Common myeloid progenitor, CD34-positive (primary cell): ENCODE data around the gene MAPKAPK5.

Experiments
- CTCF ChIA-PET: fragments of 350-600 bp; sonication (Branson Sonifier 250); formaldehyde crosslinking; loops from one replicate; lab custom pipeline; 2021; ENCODE audit warnings: antibody characterized with exemption; lab: Charles Lee
- POLR2A ChIA-PET: fragments of 350-600 bp; sonication (Branson Sonifier 250); formaldehyde crosslinking; loops from one replicate; lab custom pipeline; 2021; ENCODE audit warnings: antibody characterized with exemption; lab: Charles Lee
- DNase-seq, 3 donors: peaks; one replicate each; pipeline versions ENCODE4 v3.0.0 to v3.0.0-alpha.2; 2013
- H3K27ac ChIP-seq, 2 experiments: 1 replicate in 1 of 2; 2 replicates in 1 of 2; pipeline ENCODE4 v1.7.0; 2013; ENCODE audit warnings: inconsistent platforms in 2 of 2, low read length in 2 of 2, mild to moderate bottlenecking in 2 of 2, low read depth in 1 of 2, moderate library complexity in 1 of 2; ENCODE audit not compliant: severe bottlenecking in 2 of 2, insufficient read depth in 1 of 2, poor library complexity in 1 of 2
- H3K27me3 ChIP-seq, 5 experiments: replicated peaks in 2 of 5; 1 replicate in 3 of 5; 2 replicates in 2 of 5; pipeline versions ENCODE4 v1.6.1 to v1.7.0; 2013; ENCODE audit warnings: low read length in 4 of 5, mild to moderate bottlenecking in 2 of 5, moderate library complexity in 2 of 5, inconsistent platforms in 1 of 5; ENCODE audit not compliant: insufficient read depth in 5 of 5, control insufficient read depth in 4 of 5
- H3K36me3 ChIP-seq, 4 experiments: 1 replicate in 2 of 4; 2 replicates in 2 of 4; pipeline versions ENCODE4 v1.6.1 to v1.7.0; 2013; ENCODE audit warnings: low read length in 3 of 4, control low read depth in 1 of 4, mild to moderate bottlenecking in 1 of 4; ENCODE audit not compliant: control insufficient read depth in 4 of 4, insufficient read depth in 4 of 4
- H3K4me1 ChIP-seq, 4 experiments: 1 replicate in 3 of 4; 2 replicates in 1 of 4; pipeline versions ENCODE4 v1.6.1 to v1.7.1; 2013; ENCODE audit warnings: low read length in 3 of 4, mild to moderate bottlenecking in 3 of 4, control low read depth in 1 of 4, inconsistent platforms in 1 of 4, moderate library complexity in 1 of 4; ENCODE audit not compliant: control insufficient read depth in 4 of 4, insufficient read depth in 4 of 4; ENCODE audit errors: control extremely low read depth in 1 of 4
- H3K4me3 ChIP-seq, 7 experiments: 1 replicate in 4 of 7; 2 replicates in 3 of 7; pipeline versions ENCODE4 v1.5.1 to v1.7.0; 2013; ENCODE audit warnings: mild to moderate bottlenecking in 7 of 7, low read length in 6 of 7, moderate library complexity in 6 of 7, inconsistent platforms in 2 of 7, low read depth in 2 of 7, control low read depth in 1 of 7; ENCODE audit not compliant: insufficient read depth in 4 of 7, control insufficient read depth in 1 of 7; ENCODE audit errors: extremely low read depth in 1 of 7
- H3K9me3 ChIP-seq, 5 experiments: 1 replicate in 4 of 5; 2 replicates in 1 of 5; pipeline versions ENCODE4 v1.6.1 to v1.7.1; 2013; ENCODE audit warnings: low read length in 4 of 5, mild to moderate bottlenecking in 2 of 5, inconsistent platforms in 1 of 5, low read depth in 1 of 5, moderate library complexity in 1 of 5; ENCODE audit not compliant: control insufficient read depth in 4 of 5, insufficient read depth in 2 of 5; ENCODE audit errors: control extremely low read depth in 1 of 5
- WGBS: methylation state at CpG from one replicate; pipeline ENCODE4 v1.1.5; 2013; ENCODE audit not compliant: insufficient coverage; 5-methylcytosine and 5-hydroxymethylcytosine counted together

MAPKAPK5 gene

GRCh38 chr12:111850526-111850925, 8.5 kb downstream of the MAPKAPK5 start:
- 100% methylated on average over 2 of the region's 2 CpGs for WGBS
- ChIA-PET CTCF (interaction anchor here (1.2 to 1.9 kb wide), 2 partner anchors 9 to 10 kb away, joined by 3 to 4 read pairs; partner anchors contain the start of gene MAPKAPK5), POLR2A (no interaction called here)
- H3K27ac ChIP-seq, result no peak overlapping the region
- no peak for DNase-seq
- peaks cover 0 to 13% (median 7%) of the 10 kb centered on the region in 5 experiments for H3K9me3 ChIP-seq
- peaks cover 12 to 30% (median 20%) of the 10 kb centered on the region in 4 experiments for H3K36me3 ChIP-seq
- no peak overlapping the region for H3K4me3 ChIP-seq
- no peaks in the 10 kb centered on the region for H3K27me3 ChIP-seq
- no peaks in the 10 kb centered on the region for H3K4me1 ChIP-seq

DNA sequence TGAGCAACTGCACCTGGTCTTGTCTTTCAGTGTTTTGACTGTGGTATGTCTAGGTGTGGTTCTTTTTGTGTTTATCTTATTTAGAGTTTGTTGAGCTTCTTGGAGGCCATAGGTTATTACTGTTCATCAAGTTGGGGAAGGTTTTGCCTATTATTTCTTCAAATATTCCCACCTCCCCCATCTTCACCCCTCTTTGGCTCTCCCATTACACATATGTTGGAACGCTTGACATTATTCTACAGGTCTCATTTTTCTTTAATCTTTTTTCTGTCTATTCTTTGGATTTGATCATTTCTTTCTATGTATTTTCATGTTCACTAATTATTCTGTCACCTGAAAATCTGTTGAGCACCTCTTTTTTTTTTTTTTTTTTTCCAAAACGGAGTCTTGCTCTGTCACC, 16.2 kb downstream of the MAPKAPK5 start:
- ChIA-PET POLR2A (no interaction called here), CTCF (no interaction called here)
- peaks cover 5 to 11% (median 6%) of the 10 kb centered on the region in 4 experiments for H3K36me3 ChIP-seq
- peak in 1 of 3 donors; percentile 16 for DNase-seq
- peaks cover 2 to 8% (median 2%) of the 10 kb centered on the region in 5 experiments for H3K9me3 ChIP-seq
- H3K4me1 ChIP-seq, result no peaks in the 10 kb centered on the region
- H3K27me3 ChIP-seq, result no peaks in the 10 kb centered on the region
- no peak overlapping the region for H3K27ac ChIP-seq
- WGBS, result no CpG with 5 or more reads among the region's 2 CpGs
- H3K4me3 ChIP-seq, result no peak overlapping the region

DNA sequence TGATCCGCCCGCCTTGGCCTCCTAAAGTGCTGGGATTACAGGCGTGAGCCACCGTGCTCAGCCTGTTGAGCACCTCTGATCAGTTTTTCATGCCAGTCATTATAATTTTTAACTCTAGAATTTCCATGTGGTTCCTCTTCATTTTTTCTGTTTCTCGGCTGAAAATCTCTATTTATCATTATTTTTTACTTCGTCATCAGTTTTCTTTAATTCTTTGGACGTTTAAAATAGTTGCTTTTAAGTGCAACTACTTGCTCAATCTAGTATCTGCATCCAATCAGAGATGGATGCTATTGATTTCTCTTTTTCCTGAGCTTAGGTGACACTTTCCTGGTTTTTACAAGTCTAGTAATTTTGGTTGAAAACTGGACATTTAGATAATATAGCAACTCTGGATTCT, 16.8 kb downstream of the MAPKAPK5 start:
- ChIA-PET CTCF (no interaction called here), POLR2A (no interaction called here)
- no peak for DNase-seq
- Histone ChIP-seq H3K27me3 (no peaks in the 10 kb centered on the region), H3K36me3 (peaks cover 7 to 11% (median 7%) of the 10 kb centered on the region in 4 experiments), H3K4me1 (no peaks in the 10 kb centered on the region), H3K4me3 (no peak overlapping the region), H3K9me3 (peaks cover 2 to 8% (median 2%) of the 10 kb centered on the region in 5 experiments), H3K27ac (no peak overlapping the region)
- WGBS, result 95% methylated on average over 7 of the region's 7 CpGs

DNA sequence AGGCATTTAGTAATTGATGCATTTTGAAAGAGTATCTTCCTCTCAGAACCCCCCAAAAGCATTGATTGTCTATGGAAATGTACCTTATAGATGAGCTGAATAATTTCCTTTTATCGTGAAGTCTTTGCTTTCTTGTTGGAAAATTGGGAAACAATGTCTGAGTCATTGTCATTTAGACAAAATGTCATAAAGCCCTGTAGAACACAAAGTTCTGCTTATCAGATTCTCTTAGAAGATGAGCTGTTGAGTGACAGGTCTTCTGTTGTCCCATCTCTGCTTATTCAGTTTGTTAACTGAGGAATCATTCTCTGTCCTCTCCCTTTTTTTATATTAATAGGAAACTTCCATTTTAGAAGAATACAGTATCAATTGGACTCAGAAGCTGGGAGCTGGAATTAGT, 22.9 kb downstream of the MAPKAPK5 start:
- H3K4me1 ChIP-seq, result no peaks in the 10 kb centered on the region
- ChIA-PET POLR2A (interaction anchor here (0.5 kb wide), 1 partner anchor 139 kb away, joined by 3 read pairs; no protein-coding TSS in a partner anchor), CTCF (interaction anchor here (1.0 kb wide), 1 partner anchor 19 kb away, joined by 3 read pairs; no protein-coding TSS in a partner anchor)
- peaks cover 14 to 46% (median 23%) of the 10 kb centered on the region in 4 experiments for H3K36me3 ChIP-seq
- H3K4me3 ChIP-seq, result no peak overlapping the region
- 86% methylated on average over 1 of the region's 1 CpG for WGBS
- H3K27me3 ChIP-seq, result no peaks in the 10 kb centered on the region
- no peak for DNase-seq
- peak overlapping the region in 1 of 2 experiments; percentile 34 for H3K27ac ChIP-seq
- no peaks in the 10 kb centered on the region for H3K9me3 ChIP-seq

GRCh38 chr12:111867531-111867930, 25.5 kb downstream of the MAPKAPK5 start:
- Histone ChIP-seq H3K27me3 (no peaks in the 10 kb centered on the region), H3K4me1 (no peaks in the 10 kb centered on the region), H3K27ac (peak overlapping the region in 1 of 2 experiments; percentile 27), H3K4me3 (no peak overlapping the region), H3K9me3 (no peaks in the 10 kb centered on the region), H3K36me3 (peaks cover 36 to 68% (median 47%) of the 10 kb centered on the region in 4 experiments)
- POLR2A ChIA-PET, result no interaction called here
- CTCF ChIA-PET, result interaction anchor here (0.7 kb wide), 1 partner anchor 41 kb away, joined by 3 read pairs; no protein-coding TSS in a partner anchor
- WGBS, result 100% methylated on average over 1 of the region's 2 CpGs
- DNase-seq, result no peak

GRCh38 chr12:111868676-111869588, 26.9 kb downstream of the MAPKAPK5 start:
- Histone ChIP-seq H3K4me1 (no peaks in the 10 kb centered on the region), H3K27me3 (no peaks in the 10 kb centered on the region), H3K9me3 (no peaks in the 10 kb centered on the region), H3K4me3 (no peak overlapping the region), H3K36me3 (peaks cover 41 to 75% (median 51%) of the 10 kb centered on the region in 4 experiments), H3K27ac (no peak overlapping the region)
- no peak for DNase-seq
- CTCF ChIA-PET, result interaction anchor here (0.9 to 1.5 kb wide), 2 partner anchors 16 to 163 kb away, joined by 3 to 4 read pairs; no protein-coding TSS in a partner anchor
- no CpG with 5 or more reads among the region's 2 CpGs for WGBS
- POLR2A ChIA-PET, result interaction anchor here (0.7 kb wide), 1 partner anchor 43 kb away, joined by 3 read pairs; no protein-coding TSS in a partner anchor
